Amniotic stem cell (primary cell): ENCODE measurements around the gene PAN2.
"Not testable (repeated sequence)": the region's sequence is repeated elsewhere in the genome, so short reads cannot be mapped to it uniquely, and the experiment has no call there.

Source experiments
- DNase-seq: peaks from one replicate; lab custom pipeline; 2025; lab: John Stamatoyannopoulos, UW

Gene PAN2, protein sequence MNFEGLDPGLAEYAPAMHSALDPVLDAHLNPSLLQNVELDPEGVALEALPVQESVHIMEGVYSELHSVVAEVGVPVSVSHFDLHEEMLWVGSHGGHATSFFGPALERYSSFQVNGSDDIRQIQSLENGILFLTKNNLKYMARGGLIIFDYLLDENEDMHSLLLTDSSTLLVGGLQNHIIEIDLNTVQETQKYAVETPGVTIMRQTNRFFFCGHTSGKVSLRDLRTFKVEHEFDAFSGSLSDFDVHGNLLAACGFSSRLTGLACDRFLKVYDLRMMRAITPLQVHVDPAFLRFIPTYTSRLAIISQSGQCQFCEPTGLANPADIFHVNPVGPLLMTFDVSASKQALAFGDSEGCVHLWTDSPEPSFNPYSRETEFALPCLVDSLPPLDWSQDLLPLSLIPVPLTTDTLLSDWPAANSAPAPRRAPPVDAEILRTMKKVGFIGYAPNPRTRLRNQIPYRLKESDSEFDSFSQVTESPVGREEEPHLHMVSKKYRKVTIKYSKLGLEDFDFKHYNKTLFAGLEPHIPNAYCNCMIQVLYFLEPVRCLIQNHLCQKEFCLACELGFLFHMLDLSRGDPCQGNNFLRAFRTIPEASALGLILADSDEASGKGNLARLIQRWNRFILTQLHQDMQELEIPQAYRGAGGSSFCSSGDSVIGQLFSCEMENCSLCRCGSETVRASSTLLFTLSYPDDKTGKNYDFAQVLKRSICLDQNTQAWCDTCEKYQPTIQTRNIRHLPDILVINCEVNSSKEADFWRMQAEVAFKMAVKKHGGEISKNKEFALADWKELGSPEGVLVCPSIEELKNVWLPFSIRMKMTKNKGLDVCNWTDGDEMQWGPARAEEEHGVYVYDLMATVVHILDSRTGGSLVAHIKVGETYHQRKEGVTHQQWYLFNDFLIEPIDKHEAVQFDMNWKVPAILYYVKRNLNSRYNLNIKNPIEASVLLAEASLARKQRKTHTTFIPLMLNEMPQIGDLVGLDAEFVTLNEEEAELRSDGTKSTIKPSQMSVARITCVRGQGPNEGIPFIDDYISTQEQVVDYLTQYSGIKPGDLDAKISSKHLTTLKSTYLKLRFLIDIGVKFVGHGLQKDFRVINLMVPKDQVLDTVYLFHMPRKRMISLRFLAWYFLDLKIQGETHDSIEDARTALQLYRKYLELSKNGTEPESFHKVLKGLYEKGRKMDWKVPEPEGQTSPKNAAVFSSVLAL

GRCh38 chr12:56333679-56334489 lies at the start of gene PAN2:
Gene PAN2 (minus strand): TSS chr12:56334000. CDS start chr12:56333094, 906 bp downstream.
- DNase-seq = peak; percentile 90

- no peak for DNase-seq
Measured at GRCh38 chr12:56382611-56383010, 48.8 kb upstream of the PAN2 start.

- DNase-seq = no peak
Measured at GRCh38 chr12:56377989-56378316, 44.2 kb upstream of the PAN2 start.

GRCh38 chr12:56377310-56377988 lies 43.6 kb upstream of the PAN2 start:
- no peak for DNase-seq

GRCh38 chr12:56375598-56376434 lies 42.0 kb upstream of the PAN2 start:
- DNase-seq = no peak

DNA sequence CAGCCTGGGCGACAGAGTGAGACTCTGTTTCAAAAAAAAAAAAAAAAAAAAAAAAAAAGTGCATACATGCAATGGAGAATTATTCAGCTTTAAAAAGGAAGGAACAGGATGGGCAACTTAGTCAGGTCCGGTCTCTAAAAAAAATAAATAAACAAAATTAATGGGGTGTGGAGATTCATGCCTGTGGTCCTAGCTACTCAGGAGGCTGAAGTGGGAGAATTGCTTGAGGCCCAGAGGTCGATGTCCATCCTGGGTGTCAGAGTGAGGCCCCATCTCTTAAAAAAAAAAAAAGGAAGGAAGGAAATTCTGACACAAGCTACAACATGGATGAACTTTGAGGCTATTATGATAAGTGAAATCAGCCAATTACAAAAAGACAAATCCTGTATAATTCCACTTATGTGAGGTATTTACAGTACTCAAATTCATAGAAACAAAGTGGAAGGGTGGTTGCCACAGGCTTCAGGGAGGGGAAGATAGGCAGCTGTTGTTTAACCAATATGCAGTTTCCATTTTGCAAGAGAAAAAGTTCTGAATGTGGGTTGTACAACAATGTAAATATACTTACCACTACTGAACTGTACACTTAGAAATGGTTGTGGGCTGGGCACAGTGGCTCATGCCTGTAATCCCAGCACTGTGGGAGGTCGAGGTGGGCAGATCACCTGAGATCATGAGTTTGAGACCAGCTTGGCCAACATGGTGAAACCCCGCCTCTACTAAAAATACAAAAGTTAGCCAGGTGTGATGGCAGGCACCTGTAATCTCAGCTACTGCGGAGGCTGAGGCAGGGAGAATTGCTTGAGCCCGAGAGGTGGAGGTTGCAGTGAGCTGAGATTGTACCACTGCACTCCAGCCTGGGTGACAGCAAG lies 41.2 kb upstream of the PAN2 start:
- no peak for DNase-seq

DNA sequence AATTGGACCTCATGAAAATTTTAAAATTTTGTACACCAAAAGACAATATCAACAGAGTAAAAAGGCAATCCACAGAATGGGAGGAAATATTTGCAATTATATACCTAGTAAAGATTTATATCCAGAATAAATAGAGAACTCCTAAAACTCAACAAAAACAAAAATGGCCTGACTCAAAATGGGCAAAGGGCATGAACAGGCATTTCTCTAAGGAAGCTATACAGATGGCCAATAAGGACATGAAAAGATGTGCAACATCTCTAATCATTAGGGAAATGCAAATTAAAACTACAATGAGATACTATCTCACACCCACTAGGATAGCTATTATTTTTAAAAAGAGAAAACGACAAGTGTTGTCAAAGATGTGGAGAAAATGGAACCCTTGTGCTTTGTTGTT lies 39.7 kb upstream of the PAN2 start:
- no peak for DNase-seq

GRCh38 chr12:56366948-56367347 lies 33.1 kb upstream of the PAN2 start:
- no peak for DNase-seq

- DNase-seq = no peak
Measured at GRCh38 chr12:56362130-56363059, 28.6 kb upstream of the PAN2 start, which contains the start of gene APOF. Gene APOF (minus strand): TSS chr12:56362857. CDS start chr12:56362745, 112 bp downstream.

DNA sequence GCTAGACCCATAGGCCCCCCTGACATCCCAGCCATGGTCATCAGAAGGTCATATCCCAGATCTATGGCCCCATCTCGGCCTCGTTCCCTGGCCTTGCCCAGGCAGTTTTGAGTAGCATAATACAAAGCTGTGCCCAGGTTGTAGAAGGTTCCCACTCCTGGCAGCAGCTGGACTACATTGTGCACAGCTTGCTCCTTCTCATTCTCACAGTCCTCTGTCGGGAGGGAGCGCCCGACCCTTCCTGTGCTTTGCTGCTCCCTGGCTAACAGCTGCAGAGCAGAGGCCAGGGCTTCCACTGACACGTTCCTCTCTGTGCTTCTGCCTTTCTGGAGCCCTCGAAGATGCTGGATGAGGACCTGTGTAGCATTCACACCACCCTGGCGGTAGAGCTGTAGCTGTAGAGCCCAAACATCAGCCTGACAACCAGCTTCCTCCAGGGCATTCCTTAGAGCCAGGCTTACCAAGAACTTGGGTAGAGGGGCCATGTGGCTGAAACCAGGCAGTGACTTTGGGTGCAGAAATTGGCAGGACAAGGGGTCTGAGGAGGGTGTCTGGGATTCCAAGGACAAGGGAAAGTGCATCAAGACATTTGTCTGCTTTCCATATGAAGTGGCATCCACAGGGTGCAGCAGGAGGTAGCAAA lies 27.8 kb upstream of the PAN2 start:
- DNase-seq = no peak

DNA sequence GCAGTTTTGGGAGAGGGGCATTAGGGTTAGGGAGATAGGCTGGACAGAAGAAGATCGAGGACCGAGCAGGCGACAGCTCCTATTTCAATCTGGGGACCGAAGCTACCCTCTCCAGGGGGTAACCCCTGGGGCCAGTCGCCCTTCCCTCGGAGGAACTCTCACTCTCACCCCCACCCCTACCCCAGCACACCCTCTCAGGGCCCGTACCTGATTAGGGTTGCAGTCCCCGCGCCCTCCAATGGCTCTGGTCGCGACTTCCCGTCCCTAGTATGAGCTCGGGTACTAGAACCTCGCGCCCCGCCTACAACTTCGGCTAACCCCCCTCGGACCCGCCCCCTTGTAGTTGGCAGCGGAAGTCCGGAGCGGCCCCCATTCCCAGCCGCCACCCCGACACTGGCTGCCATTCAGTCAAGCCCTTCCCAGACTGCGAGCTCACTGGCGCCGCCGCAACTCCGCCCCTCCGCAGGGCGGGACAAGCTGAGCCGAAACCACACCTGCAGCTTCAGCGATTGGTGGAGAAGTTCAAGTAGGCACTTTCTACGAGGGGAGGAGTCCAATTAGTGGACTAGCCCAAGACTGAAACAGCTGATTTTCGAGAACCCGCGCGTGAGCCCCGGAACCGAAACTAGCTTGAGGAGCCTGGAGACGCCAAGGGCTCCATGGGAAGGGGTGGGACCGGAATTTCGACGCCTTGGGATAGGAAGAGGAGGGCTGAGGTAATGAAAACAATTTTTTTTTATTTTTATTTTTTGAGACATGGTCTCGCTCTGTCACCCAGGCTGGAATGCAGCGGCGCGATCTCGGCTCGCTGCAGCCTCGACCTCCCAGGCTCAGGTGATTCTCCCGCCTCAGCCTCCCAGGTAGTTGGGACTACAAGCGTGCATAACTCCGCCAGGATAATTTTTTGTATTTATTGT lies 26.3 kb upstream of the PAN2 start, which contains the start of gene STAT2:
Gene STAT2, minus strand, starts transcription at position 257 of the 917 bp plus-strand sequence. CDS start 3,536 bp downstream, outside the sequence.
- peak; percentile 99 for DNase-seq

DNA sequence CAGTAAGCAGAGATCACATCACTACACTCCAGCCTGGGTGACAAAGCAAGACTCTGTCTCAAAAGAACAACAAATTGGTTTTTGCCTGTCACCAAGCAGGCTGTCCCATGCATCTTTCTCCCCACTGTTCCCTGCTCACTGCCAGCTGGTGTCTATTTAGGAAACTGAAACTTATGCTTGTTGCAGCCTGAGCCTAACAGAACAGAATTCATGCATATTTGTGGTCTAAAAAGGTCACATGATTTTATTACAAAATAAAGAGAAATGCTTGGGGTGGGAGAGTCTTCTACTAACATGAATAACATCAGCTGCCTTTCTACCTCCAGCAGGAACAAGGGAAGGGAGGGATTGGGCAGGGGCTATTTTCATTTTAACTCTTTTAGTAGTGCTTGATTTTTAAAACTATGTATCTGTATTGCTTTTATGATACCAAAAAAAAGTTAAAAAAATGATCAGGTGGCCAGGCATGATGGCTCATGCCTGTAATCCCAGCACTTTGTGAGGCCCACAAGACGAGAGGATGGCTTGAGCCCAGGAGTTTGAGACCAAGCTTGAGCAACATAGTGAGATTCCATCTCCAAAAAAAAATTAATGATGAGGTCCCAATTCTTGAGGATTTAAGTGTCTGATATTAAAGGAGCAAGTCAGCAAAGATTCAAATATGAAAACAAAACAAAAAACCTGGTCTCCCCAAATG lies 25.2 kb upstream of the PAN2 start:
- DNase-seq = peak; percentile 43

GRCh38 chr12:56351325-56351724 lies 17.5 kb upstream of the PAN2 start:
- no peak for DNase-seq

DNA sequence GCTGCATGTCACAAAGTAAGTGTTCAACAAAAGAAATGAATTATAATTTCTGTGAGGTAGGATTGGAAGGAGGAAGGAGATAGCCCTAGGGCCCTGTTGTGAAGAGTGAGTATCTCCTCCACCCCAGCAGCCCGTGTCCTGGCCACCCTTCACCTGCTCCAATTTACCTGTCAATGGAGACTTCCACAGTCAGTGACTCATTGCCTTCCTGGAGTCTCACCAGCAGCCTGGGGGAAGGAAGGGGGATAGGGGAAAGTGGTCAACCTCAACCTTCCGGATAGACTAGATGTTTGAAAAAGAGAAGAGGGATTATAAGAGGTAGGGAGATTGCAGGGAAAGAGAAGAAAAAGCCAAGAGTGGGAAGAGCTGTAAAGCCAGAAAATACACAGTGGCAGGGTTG lies 16.9 kb upstream of the PAN2 start:
- DNase-seq = no peak

GRCh38 chr12:56348776-56349175 lies 15.0 kb upstream of the PAN2 start:
- DNase-seq = no peak

- not testable (repeated sequence) for DNase-seq
Measured at GRCh38 chr12:56347255-56347654, 13.5 kb upstream of the PAN2 start.
